NCI-H226 (cell line): Measurements from ENCODE around the gene ZFP57.

Source experiments
- DNase-seq: peaks from one replicate; pipeline ENCODE4 v3.0.0-alpha.2; 2015

The ZFP57 gene

DNA sequence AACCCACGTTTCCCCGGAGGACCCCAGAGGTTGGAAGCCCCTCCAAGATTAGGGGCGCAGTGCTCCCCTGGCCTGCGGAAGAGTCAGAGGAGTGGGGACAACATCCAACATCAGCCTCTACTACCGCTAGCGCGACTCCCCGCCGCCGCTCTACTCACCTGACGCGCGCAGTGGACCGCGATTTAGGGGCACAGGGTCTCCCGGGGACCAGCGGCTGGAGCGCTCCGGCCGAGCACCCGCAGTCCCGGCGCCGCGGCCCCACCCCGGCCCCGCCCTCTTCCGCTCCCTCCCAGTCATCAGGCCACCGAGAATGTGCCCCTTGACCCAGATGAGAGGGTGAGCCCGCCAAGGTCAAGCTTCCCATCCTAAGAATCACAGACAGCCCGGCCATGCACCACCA is at the start of gene ZFP57:
TSS of gene ZFP57 (minus strand) at position 249 of the 400 bp plus-strand sequence. CDS start 4,149 bp downstream, outside the sequence.
- no peak for DNase-seq

DNA sequence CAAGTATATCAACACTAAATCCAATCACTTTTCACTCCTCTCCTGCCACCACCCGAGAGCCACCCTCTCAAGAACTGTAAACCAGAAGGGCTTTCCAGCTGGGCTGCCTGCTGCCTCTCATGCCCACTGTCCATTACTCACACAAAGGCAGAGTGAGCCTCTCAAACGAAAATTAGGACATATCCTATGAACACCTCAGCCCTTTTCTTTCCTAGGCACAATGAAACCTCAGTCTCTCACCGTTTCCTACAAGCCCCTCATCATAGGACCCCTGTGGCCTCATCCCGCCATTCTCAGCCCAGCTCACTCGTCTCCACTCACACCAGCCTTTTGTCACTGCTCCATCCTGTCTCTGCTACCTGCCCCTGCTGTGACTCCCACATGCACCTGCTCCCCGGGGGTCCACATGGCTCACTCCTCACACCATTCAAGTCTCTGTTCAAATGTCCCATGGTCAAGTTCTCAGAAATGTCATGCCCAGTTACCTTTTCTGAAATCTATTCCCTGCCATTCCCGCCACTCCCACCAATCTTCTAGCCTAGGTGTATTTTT is 49.7 kb upstream of the ZFP57 start:
- no peak for DNase-seq

DNA sequence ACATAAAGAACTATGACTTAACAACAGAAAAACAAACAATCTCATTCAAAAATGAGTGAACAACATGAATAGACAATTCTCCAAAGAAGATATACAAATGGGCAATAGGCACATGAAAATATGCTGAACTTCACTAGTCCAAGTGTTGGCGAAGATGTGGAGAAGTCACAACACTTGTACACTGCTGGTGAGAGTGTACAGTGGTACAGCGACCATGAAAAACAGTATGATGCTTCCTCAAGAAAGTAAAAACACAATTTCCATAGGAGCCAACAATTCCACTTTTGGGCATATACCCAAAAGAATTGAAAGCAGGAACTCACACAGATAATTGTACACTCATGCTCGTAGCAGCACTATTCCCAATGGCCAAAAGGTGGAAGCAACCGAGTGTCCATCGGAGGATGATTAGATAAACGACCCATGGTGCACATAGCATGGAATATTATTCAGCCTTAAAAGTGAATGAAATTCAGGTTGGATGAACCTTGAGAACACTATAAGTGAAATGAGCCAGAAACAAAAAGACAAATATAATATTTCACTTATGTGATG is 48.9 kb upstream of the ZFP57 start:
- DNase-seq = no peak

DNA sequence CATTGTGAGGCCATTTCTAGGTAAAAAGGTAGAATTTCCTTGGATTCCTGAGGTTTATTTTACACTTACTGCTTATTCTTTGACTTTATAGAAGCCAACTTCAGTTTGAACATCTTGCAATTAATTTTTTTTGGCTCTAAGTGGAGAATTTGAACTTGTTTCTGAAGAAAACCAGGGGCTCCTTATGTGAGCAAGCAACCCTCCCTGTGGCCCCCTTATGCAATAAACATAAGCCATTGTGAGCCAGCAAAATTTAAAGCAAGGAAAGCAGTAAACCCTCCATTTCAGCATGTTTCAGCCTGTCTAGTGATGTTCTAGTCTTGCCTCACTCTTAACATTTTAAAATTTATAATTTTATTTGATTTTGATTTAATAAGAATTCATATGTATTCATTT is 47.9 kb upstream of the ZFP57 start:
- DNase-seq = no peak

DNA sequence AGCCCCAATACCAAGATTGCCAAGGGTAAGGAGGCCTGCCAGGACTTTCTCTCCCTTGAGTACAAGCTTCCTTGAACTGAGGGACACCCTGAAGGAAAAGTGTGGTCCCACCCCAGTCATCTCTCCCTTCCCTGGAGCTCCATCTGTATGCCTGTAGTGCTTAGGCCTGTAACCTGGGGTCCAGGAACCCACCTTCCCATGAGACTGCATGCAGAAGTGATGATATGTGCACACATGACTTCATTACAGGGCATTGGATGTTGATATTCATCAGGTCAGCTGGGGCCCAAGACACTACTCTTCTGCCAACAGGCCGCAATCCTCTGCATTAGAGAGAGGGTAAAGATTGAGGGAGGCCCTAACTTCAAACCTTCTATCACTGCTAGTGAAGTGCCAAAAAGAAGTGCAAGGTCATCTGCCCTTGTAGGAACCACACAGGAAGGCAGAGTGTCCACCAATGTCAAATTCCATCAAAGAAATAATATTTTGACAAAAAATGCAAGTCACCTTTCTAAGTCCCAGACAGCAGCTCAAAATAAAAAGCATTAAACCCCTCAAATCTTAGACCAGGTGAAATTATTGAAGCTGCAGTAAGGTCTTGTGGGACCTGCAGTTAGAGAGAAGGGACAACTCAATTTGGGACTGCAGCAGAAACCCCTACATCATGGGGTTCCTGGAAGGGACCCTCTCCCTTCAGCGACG is 47.4 kb upstream of the ZFP57 start:
- no peak for DNase-seq

DNA sequence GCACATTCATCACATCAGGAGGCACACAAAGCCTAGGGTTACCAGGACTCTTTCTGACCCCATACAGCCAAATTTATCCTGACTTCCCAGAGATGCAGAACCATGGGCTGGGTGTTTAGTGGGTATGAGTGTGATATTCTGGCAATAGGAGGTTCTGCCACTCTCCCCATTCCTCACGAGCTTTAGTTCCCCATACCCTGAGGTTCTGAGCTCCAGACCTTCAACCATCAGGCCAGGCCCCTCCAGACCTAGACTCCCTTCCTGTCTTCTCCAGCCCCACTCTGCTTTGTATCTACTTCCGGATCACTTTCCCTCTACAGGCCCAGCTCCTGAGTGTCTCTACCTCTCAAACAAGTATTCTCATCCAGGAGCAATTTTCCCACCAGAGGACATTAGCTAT is 46.7 kb upstream of the ZFP57 start:
- no peak for DNase-seq

DNA sequence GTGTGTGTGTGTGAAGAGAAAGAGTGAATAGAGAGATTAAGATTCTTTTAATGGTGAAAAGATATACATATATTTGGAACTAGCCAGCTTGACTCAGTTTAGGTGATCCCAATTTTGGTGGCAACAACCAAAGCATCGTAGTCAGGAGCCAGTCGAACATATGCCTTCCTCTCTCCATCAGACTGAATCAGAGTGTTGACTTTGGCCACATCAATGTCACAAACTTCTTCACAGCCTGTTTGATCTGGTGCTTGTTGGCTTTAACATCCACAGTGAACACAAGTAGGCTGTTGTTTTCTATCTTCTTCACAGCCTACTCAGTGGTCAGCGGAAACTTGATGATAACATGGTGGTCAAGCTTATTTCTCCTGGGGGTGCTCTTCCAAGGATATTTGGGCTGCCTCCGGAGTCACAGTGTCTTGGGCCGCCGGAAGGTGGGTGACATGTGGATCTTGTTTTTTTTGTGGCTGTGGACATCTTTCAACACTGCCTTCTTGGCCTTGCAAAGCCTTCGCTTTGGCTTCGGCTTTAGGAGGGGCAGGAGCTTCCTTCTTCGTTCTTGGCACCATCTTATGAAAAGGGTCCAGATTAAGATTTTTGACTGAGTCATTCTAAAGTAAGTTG is 45.7 kb upstream of the ZFP57 start:
- no peak for DNase-seq

DNA sequence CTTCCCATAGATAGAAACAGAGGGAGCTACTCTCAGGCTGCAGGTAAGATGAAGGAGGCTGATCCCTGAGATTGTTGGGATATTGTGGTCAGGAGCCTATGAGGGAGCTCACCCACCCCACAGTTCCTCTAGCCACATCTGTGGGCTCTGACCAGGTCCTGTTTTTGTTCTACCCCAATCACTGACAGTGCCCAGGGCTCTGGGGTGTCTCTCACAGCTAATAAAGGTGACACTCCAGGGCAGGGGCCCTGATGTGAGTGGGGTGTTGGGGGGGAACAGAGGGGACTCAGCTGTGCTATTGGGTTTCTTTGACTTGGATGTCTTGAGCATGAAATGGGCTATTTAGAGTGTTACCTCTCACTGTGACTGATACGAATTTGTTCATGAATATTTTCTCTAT is 45.0 kb upstream of the ZFP57 start:
- no peak for DNase-seq

DNA sequence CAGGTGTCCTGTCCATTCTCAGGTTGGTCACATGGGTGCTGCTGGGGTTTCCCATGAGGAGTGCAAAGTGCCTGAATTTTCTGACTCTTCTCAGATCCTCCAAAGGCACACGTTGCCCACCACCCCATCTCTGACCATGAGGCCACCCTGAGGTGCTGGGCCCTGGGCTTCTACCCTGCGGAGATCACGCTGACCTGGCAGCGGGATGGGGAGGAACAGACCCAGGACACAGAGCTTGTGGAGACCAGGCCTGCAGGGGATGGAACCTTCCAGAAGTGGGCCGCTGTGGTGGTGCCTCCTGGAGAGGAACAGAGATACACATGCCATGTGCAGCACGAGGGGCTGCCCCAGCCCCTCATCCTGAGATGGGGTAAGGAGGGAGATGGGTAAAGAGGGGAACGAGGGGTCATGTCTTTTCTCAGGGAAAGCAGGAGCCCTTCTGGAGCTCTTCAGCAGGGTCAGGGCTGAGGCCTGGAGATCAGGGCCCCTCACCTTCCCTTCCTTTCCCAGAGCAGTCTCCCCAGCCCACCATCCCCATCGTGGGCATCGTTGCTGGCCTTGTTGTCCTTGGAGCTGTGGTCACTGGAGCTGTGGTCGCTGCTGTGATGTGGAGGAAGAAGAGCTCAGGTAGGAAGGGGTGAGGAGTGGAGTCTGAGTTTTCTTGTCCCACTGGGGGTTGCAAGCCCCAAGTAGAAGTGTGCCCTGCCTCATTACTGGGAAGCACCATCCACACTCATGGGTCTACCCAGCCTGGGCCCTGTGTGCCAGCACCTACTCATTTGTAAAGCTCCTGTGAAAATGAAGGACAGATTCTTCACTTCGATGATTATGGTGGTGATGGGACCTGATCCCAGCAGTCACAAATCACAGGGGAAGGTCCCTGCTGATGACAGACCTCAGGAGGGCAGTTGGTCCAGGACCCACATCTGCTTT is 44.3 kb upstream of the ZFP57 start:
- DNase-seq = no peak

DNA sequence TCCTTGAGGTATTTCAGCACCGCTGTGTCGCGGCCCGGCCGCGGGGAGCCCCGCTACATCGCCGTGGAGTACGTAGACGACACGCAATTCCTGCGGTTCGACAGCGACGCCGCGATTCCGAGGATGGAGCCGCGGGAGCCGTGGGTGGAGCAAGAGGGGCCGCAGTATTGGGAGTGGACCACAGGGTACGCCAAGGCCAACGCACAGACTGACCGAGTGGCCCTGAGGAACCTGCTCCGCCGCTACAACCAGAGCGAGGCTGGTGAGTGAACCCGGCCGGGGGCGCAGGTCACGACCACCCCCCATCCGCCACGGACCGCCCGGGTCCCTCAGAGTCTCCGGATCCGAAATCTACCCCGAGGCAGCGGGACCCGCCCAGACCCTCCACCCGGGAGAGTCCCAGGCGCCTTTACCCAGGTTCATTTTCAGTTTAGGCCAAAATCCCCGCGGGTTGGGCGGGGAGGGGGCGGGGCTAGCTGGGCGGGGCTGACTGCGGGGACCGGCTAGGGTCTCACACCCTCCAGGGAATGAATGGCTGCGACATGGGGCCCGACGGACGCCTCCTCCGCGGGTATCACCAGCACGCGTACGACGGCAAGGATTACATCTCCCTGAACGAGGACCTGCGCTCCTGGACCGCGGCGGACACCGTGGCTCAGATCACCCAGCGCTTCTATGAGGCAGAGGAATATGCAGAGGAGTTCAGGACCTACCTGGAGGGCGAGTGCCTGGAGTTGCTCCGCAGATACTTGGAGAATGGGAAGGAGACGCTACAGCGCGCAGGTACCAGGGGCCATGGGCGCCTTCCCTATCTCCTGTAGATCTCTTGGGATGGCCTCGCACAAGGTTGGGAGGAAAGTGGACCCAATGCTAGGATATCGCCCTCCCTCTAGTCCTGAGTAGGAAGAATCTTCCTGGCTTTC is 43.0 kb upstream of the ZFP57 start:
- no peak for DNase-seq

DNA sequence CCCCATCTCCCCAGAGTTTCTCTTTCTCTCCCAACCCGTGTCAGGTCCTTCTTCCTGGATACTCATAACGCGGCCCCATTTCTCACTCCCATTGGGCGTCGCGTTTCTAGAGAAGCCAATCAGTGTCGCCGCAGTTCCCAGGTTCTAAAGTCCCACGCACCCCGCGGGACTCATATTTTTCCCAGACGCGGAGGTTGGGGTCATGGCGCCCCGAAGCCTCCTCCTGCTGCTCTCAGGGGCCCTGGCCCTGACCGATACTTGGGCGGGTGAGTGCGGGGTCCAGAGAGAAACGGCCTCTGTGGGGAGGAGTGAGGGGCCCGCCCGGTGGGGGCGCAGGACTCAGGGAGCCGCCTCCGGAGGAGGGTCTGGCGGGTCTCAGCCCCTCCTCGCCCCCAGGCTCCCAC is 42.3 kb upstream of the ZFP57 start, which contains the start of gene HLA-F:
TSS of gene HLA-F (plus strand) at position 173 of the 404 bp plus-strand sequence. CDS start at position 203, 30 bp downstream.
- DNase-seq = peak; percentile 89

DNA sequence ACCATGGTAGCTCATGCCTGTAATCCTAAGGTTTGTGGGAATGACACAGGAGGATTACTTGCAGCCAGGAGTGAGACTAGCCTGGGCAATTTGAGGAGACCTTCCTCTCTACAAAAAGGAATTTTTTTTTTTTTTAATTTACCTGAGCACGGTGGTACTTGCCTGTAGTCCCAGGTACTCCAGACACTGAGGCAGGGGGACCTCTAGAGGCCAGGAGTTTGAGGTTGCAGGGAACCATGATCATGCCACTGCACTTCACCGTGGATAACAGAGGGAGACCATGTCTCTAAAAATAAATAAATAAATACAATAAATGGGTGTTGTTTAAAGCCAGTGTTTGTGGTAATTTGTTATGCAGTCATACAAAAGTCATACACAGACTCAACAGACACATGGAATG is 39.9 kb upstream of the ZFP57 start:
- no peak for DNase-seq

DNA sequence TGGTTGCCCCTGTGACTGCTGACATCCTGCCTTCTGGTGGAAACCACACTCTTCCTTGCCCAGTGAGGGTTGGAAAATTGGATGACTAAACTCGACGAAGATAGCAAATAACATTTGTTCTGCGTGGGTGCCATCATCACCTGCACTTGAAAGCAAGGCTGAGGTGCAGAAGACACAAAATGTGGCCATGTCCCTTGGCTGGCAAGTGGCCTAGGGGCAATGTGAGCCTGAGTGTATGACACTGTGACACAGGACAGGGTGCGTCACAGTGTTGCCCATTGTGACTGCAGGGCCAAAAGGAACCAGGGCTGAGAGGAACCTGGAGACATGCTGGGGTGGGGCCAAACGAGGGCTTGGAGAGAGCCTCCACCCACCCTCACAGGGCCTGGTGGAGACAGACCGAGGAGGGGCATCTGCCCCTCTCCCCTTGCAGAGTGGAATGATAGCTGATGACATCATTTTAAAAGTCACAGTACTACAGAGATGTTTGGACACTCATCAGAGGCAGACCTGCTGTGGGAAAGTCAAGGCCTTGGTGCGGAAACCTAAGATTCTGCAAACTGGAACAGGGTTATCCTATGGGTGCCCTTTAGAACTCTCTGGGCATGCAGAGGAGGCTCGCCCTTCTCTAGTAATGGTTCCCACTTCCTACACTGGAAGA is 29.5 kb upstream of the ZFP57 start:
- DNase-seq = no peak

DNA sequence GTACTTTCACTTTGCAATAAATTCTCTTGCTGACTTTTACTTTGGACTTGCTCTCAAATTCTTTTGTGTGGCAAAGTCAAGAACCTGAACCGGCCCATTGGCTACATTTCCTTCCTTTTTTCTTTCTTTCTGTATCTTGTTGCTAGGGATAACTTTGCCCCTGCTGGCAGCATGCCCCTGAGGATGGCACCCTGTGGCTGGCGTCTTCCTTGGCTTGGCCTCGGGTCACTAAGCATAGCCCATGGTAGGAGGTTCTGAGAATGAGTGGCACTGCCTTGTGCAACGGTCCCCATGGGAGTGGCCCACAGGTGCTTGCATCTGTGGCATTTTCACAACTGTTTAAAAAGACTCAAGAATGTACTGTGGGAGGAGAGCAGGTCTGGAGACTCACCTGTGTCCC is 28.2 kb upstream of the ZFP57 start:
- DNase-seq = no peak

DNA sequence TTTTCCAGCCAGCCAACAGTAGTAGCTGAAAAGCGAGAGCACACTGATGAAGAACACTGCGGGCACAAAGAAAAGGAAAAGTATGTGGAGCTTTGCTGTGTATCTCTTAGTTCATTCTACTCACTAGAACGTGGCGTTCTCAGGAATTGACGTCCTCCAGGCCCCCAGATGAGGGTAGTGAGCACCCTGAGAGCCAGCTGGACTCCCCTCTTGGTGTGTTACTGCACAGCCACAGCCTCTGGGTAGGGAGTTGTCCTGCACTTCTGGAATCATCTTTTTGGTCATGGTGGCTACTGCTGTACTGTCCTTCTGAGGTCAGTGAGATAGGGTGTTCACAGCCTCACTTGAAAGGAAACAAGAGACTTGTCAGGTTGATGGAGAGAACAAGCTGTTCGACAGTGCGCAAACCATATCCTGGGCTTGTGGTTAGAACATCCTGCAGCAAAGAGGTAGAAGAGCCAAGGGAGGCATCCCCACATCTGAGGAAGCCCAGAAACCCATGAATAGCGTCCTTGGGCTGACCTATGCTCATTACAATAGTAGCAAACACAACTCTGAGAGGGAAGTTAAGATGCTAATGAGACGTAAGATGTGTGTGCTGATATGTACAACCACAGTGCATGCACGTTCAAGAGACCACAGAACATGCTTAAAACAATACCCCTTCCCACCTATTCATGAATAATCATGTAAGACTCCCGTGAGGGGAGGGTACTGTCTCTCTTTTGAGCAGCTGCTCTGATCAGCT is 27.7 kb upstream of the ZFP57 start:
- no peak for DNase-seq

DNA sequence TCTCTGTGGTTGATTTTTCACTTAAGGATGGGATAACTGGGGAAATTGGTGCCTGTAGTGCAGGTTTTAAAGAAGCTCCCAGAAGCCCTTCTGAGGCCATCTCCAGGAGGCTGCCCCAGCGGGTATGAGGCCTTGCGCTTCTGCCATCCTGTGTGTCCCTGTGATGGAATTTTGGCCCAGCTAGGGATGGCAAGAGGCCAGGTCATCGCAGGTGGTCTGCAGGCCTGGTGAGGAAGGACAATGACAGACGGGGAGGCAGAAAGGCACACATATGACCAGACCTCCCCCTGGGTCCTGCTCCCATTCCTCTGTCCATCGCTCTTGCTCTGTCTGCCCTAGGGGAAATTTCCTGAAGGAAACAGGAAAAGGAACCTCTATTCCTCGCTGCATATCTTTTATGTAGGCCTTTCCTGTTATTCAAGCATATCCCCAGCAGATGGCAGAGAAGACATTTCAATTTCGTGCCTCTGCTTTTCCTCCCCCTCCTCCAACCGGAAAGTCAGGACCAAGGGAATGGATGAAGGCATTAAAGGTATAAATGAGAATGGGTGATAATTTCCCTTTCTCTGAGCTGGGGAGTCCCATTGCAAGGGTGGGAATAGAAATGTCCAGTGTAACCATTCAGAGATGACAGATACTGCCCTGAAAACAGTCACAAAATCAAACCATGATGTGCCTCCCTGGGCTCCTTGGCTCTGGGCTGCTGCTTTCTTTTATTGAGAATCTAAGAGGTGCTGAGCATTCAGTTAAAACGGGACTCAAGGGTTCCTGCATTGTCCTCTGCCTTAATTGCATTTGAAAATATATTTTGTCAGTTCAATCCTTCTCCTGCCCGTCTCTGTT is 24.7 kb upstream of the ZFP57 start:
- DNase-seq = peak; percentile 32

DNA sequence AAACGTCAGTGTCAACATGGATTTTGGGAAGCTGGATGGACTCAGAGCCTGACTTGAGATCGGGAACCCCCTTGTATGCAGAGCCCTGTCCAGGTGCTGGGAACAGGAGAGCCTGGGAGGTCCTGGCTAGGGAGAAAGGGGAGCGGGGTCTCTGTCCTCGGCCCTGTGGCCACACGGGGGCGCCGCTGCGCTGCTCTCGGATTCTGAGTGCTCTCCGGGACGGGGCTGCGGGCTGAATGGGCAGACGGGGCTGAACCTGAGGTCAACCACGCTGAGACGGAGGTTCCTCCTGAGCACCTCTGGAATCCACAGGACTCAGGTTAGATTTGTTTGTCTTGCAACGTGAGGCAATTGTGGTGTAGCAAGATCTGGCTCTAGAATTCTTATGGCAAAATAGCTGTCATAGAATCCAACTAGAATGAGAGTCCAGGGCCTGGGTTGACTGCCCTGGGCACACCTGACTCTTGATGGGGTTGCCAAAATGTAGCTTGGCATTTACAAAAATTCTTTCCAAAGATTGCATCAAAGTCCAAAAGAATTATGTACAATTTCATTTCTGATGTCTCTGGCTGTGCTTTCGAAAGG is 21.7 kb upstream of the ZFP57 start:
- peak; percentile 14 for DNase-seq

DNA sequence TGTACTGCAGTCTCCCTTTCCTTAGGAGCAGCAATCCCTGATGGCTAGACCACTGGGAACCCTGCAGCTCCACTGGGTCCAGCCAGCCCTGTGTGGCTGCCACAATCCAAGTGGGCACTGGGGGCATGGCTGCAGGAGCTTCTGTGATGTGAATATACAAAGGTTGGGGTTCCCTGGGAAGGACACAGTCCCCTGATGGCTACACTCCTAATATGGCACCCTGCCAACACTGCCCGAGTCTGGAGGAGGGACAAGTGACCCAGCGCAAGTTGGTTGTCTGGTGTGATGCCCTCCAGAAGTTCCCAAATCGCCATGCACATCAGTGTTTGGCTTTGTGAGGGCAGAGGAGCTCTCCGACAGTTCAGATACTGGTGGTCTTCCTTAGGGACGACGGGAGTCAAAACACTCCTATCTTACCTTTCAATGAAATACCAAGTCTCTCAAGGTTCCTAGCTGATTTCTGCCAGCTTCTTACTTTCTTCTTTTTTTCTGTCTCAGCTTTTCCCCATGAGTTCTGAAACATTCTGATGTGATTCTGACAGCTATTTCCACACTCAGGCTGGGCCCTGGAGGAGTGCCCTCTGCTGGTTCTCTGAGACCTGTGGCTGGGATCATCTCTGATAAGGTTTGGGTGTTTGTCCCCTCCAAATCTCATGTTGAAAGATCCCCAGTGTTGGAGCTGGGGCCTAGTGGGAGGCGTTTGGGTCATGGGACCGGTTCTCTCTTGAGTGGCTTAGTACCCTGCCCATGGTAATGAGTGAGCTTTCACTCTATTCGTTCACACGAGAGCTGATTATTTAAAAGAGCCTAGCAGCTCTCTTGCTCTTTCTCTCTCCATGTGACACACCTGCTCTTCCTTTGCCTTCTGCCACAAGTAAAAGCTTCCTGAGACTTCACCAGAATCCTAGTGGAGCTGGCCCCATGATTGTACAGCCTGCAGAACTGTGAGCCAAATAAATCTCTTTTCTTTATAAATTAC is 15.5 kb upstream of the ZFP57 start:
- peak; percentile 9 for DNase-seq
